Ishikawa (cell line): ENCODE measurements around the gene SLIT3.

Source experiments
- CREB1 ChIP-seq: IDR thresholded peaks from 2 replicates; pipeline ENCODE4 v1.6.1; 2012; ENCODE audit warnings: low read depth
- RAD21 ChIP-seq: IDR thresholded peaks from 2 replicates; pipeline ENCODE4 v1.6.1; 2012; ENCODE audit warnings: low read depth
- TF ChIP-seq, protein P1 (sequence below): IDR thresholded peaks from 2 replicates; pipeline ENCODE4 v1.6.1; 2012

DNA sequence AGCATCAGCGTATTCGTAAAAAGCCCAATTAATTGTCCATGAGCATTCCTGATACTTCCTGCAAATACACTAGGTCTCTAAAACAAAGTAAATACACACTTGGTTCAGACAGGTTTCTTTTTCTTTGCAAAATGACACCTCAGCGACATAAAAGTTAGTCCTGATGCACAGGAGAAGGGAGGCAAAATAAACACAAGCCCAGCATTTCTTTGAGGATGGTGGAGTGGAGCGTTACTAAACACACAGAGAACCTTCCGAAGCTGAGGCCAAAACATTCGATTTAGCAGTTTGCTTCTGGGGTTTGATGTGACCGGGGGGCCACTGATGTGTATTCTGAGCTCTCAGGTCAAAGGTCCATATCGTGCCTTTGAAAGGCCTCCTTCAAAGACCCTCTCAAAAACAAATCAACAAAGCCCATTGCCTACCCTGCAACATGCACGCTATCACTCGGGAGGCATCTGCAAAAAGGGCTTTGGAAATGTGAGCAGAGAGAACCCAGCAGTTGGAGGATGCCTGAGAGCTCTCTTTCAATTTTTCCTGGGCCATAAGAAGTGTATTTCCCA is 453.3 kb downstream of the SLIT3 start:
- TF ChIP-seq CREB1: no peak
- TF ChIP-seq, protein P1, sequence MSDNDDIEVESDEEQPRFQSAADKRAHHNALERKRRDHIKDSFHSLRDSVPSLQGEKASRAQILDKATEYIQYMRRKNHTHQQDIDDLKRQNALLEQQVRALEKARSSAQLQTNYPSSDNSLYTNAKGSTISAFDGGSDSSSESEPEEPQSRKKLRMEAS: no peak
- TF ChIP-seq RAD21: no peak
